PFSK-1 (cell line): ENCODE results near the gene INO80E.

Source experiments
- FOXP2 ChIP-seq: optimal IDR thresholded peaks from 2 replicates; pipeline ENCODE3; 2011; ENCODE audit warnings: borderline replicate concordance, control low read depth, inconsistent platforms; ENCODE audit not compliant: insufficient read depth; ENCODE audit errors: extremely low read length, extremely low read depth
- POLR2AphosphoS5 ChIP-seq: IDR thresholded peaks from 2 replicates; pipeline ENCODE4 v1.6.1; 2012; ENCODE audit warnings: low read depth, mild to moderate bottlenecking, control low read depth, low read length, moderate library complexity
- REST ChIP-seq, 2 experiments: IDR thresholded peaks; 2 replicates each; pipeline versions ENCODE4 v1.6.1 to v1.8.0; 2011 to 2012; ENCODE audit warnings: low read depth in 2 of 2, low read length in 2 of 2, control low read depth in 1 of 2, inconsistent platforms in 1 of 2, mild to moderate bottlenecking in 1 of 2, moderate library complexity in 1 of 2; ENCODE audit not compliant: insufficient read depth in 1 of 2
- SIN3A ChIP-seq: IDR thresholded peaks from 2 replicates; pipeline ENCODE4 v1.6.1; 2012; ENCODE audit warnings: mild to moderate bottlenecking, low read length, moderate library complexity, borderline replicate concordance; ENCODE audit not compliant: insufficient read depth
- TAF1 ChIP-seq: IDR thresholded peaks from 2 replicates; pipeline ENCODE4 v1.6.1; 2012; ENCODE audit warnings: low read length, control low read depth, borderline replicate concordance; ENCODE audit not compliant: insufficient read depth

Gene INO80E

GRCh38 chr16:29991571-29991904 is 4.5 kb upstream of the INO80E start:
- no peak for TF ChIP-seq FOXP2
- TF ChIP-seq TAF1 = no peak
- no peak for TF ChIP-seq REST (IDR thresholded peaks at IDR 0.05; ENCODE audit: insufficient read depth in 1 of 2, low read depth in 2 of 2, low read length in 2 of 2)
- no peak for TF ChIP-seq POLR2AphosphoS5
- no peak for TF ChIP-seq SIN3A

- TF ChIP-seq FOXP2 (no peak), TAF1 (no peak), SIN3A (no peak), REST (IDR thresholded peaks at IDR 0.05; ENCODE audit: insufficient read depth in 1 of 2, low read depth in 2 of 2, low read length in 2 of 2) (no peak), POLR2AphosphoS5 (no peak)
Measured at GRCh38 chr16:29992344-29992967, 3.6 kb upstream of the INO80E start.

GRCh38 chr16:29993191-29993902 is 2.7 kb upstream of the INO80E start:
- TF ChIP-seq POLR2AphosphoS5 (peak; percentile 11; the same call in 1 of the 2 replicates), REST (IDR thresholded peaks at IDR 0.05; ENCODE audit: insufficient read depth in 1 of 2, low read depth in 2 of 2, low read length in 2 of 2) (no peak)

- TF ChIP-seq SIN3A (no peak), FOXP2 (no peak), POLR2AphosphoS5 (no peak), REST (IDR thresholded peaks at IDR 0.05; ENCODE audit: insufficient read depth in 1 of 2, low read depth in 2 of 2, low read length in 2 of 2) (no peak), TAF1 (no peak)
Measured at GRCh38 chr16:29993903-29994599, 2.0 kb upstream of the INO80E start.
